ENCODE data around the gene PLPP7.

GRCh38 chr9:131275332-131276093, 14.0 kb upstream of the PLPP7 start:
- TF ChIP-seq CTCF (IDR thresholded peaks at IDR 0.05) (no peak), POLR2A (IDR thresholded peaks at IDR 0.05) (no peak)
